ENCODE data around the gene TGFBR3. TPM values are rescaled to one million over a fixed set of nuclear protein-coding genes. Genes with fewer than 3 reads are reported as not detected.
A peak's percentile ranks its signal among the peaks of the same experiment; 100 is the strongest.

TGFBR3 gene
- total and polyA plus RNA-seq, 12 donors: 6.6 to 36.7 (median 24.3) TPM

DNA sequence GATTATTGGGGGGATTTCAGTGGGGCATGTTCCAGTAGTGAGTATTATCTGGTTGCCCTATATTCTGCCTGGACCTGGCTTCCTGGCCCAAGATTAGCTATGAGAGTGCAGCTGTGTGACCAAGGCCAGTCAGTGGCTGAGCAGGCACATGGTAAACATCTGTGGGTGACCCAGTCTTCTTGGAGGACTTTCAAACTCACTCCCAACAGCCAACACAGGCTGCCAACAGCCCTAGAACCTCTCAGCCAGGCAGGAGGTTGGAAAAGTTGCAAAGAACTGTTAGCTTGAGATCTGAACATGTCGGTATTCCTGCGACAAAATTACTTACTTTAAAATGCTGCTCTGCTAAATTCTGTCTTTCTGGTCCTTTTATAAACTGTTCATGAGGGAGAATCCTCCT lies 192.4 kb downstream of the TGFBR3 start:
- TF ChIP-seq, protein P1, sequence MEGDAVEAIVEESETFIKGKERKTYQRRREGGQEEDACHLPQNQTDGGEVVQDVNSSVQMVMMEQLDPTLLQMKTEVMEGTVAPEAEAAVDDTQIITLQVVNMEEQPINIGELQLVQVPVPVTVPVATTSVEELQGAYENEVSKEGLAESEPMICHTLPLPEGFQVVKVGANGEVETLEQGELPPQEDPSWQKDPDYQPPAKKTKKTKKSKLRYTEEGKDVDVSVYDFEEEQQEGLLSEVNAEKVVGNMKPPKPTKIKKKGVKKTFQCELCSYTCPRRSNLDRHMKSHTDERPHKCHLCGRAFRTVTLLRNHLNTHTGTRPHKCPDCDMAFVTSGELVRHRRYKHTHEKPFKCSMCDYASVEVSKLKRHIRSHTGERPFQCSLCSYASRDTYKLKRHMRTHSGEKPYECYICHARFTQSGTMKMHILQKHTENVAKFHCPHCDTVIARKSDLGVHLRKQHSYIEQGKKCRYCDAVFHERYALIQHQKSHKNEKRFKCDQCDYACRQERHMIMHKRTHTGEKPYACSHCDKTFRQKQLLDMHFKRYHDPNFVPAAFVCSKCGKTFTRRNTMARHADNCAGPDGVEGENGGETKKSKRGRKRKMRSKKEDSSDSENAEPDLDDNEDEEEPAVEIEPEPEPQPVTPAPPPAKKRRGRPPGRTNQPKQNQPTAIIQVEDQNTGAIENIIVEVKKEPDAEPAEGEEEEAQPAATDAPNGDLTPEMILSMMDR (IDR thresholded peaks at IDR 0.05): no peak
- H3K27me3 ChIP-seq: no peaks in the 10 kb centered on the region
- no peak overlapping the region for H3K4me3 ChIP-seq
- H3K36me3 ChIP-seq: peaks cover 0 to 33% (median 0%) of the 10 kb centered on the region in 9 donors
- peak overlapping the region; percentile 13 to 81 (median 54) for H3K27ac ChIP-seq
- H3K4me1 ChIP-seq: peaks cover 0 to 70% (median 51%) of the 10 kb centered on the region in 9 donors
- 40 to 64% methylated on average over 2 of the region's 2 CpGs for WGBS, 2 donors
- intact Hi-C loops (cut with DNase I): loop anchor here in 2 of 10 donors (10.0 kb wide), 2 partner anchors 159 to 169 kb away; no protein-coding TSS in a partner anchor
- peak; percentile 51 to 56 for DNase-seq
- ATAC-seq: peak; percentile 77 to 95 (median 85)
- no peaks in the 10 kb centered on the region for H3K9me3 ChIP-seq

DNA sequence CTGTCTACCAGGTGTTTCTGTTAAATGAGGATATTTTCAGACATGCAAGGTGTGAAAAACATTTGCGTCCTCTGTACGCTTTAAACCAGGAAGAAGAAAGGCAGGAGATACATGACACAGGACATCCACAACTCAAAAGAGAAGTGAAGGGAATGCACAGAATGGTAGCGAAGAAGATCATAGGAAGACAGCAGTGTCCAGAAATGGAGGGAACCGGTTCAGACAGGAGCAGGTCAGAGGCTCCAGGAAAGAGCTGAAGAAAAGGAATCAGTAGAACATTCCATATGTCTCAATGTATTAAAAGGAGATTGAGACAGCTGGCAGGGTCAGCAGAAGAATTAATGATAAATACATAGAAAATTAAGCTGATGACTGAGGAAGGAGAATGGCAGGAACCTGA lies 194.4 kb downstream of the TGFBR3 start:
- WGBS, 2 donors: 94 to 95% methylated on average over 4 of the region's 4 CpGs
- no peak overlapping the region for H3K27ac ChIP-seq
- H3K4me3 ChIP-seq: no peak overlapping the region
- DNase-seq (no peak), ATAC-seq (no peak)
- TF ChIP-seq, protein P1 (IDR thresholded peaks at IDR 0.05): no peak
- peaks cover 0 to 61% (median 37%) of the 10 kb centered on the region in 9 donors for H3K4me1 ChIP-seq
- no peaks in the 10 kb centered on the region for H3K27me3 ChIP-seq
- no peaks in the 10 kb centered on the region for H3K9me3 ChIP-seq
- H3K36me3 ChIP-seq: peaks cover 0 to 38% (median 0%) of the 10 kb centered on the region in 9 donors
- intact Hi-C loops (cut with DNase I): loop anchor here in 2 of 10 donors (10.0 kb wide), 2 partner anchors 157 to 167 kb away; no protein-coding TSS in a partner anchor

DNA sequence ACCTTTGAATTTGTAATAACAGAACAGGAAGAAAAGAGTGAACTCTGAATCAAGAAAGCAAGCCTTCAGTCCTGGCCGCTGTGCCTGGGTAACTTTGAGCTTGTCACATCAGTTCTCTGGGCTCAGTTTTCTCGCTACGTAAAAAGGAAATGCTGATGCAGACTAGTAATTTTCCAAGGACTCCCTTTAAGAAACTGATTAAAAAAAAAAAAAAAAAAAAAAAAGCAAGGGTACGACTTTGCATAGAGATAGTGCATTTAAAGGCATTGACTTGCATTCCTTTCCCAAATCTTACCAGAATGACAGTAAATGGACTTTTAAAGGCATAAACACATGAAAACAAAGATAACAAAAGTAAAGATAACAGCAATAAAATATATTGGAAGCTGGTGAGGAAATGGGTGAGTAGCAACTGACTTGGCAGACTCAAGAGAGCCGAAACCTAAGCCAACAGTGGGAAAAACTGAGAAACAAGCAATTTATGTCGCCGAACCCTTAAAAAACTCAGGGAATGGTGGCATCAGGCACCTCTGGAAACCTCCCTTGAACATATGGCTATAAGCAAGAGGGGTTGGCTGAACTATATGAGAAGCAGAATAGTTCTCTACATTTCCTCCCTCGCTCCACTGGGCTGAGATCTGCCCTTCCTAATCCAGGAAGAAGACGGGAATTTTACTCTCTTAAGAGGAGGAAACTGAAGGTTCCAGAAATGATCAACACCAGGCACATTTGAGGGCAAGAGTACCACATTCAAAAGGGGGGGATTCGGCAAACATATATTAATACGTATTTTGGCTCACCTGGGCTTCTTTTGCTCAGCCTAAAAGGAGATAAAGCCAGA lies 196.1 kb downstream of the TGFBR3 start:
- DNase-seq: no peak
- intact Hi-C loops (cut with DNase I): loop anchor here in 4 of 10 donors (10.0 kb wide), 5 partner anchors 65 to 195 kb away; partner anchors contain the start of gene TGFBR3 (in 1 of the 4)
- H3K27ac ChIP-seq: peak overlapping the region in 8 of 10 donors; percentile 1 to 62 (median 45)
- H3K36me3 ChIP-seq: peaks cover 0 to 29% (median 0%) of the 10 kb centered on the region in 9 donors
- peak in 4 of 8 donors; percentile 18 to 34 (median 23) for ATAC-seq
- peaks cover 0 to 66% (median 47%) of the 10 kb centered on the region in 9 donors for H3K4me1 ChIP-seq
- TF ChIP-seq, protein P1 (IDR thresholded peaks at IDR 0.05): no peak
- H3K27me3 ChIP-seq: no peaks in the 10 kb centered on the region
- 66 to 71% methylated on average over 11 of the region's 11 CpGs for WGBS, 2 donors
- no peaks in the 10 kb centered on the region for H3K9me3 ChIP-seq
- no peak overlapping the region for H3K4me3 ChIP-seq

DNA sequence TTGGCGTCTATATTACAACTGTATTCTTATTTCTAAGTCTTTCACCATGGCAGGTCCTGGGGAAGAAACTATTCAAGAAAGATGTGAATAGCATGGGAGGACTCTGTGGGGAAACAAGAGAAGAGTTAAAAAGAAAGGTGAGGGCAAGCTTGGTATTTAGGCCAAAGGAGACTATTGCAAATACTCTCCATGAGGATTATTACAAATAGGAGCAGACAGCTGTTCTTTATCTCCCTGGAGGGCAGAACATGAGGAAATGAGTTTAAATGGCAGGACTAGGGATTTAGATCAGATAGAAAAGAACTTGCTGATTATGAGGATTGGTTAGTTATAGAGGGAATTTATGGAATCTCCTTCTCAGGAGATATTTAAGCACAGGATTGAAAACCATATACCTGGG lies 198.5 kb downstream of the TGFBR3 start:
- no peak overlapping the region for H3K4me3 ChIP-seq
- ATAC-seq (no peak), DNase-seq (no peak)
- peaks cover 0 to 20% (median 0%) of the 10 kb centered on the region in 9 donors for H3K36me3 ChIP-seq
- no peaks in the 10 kb centered on the region for H3K9me3 ChIP-seq
- 98 to 100% methylated on average over 1 of the region's 1 CpG for WGBS, 2 donors
- peaks cover 0 to 64% (median 44%) of the 10 kb centered on the region in 9 donors for H3K4me1 ChIP-seq
- no peak overlapping the region for H3K27ac ChIP-seq
- intact Hi-C loops (cut with DNase I): loop anchor here in 3 of 10 donors (10.0 kb wide), 3 partner anchors 63 to 197 kb away; partner anchors contain the start of gene TGFBR3 (in 1 of the 3)
- H3K27me3 ChIP-seq: no peaks in the 10 kb centered on the region
- TF ChIP-seq, protein P1 (IDR thresholded peaks at IDR 0.05): no peak
